Mucosa of descending colon (tissue), 3 donors: ENCODE data around the gene GTSF1L. TPM values are rescaled to one million over a fixed set of nuclear protein-coding genes. Genes with fewer than 3 reads are reported as not detected.

Source experiments
- ATAC-seq: fragments of 200-7000 bp; cut with Tn5 transposase; one replicate; pipeline ENCODE4 v1.9.1; 2020; ENCODE audit warnings: mild to moderate bottlenecking, moderate library complexity
- DNase-seq, 3 donors: peaks; one replicate each; pipeline ENCODE4 v3.0.0-alpha.2; 2020
- H3K36me3 ChIP-seq: fragments of 200-600 bp; one replicate; pipeline ENCODE4 v1.8.0; 2021; ENCODE audit warnings: low read depth, mild to moderate bottlenecking
- H3K4me1 ChIP-seq: fragments of 200-600 bp; one replicate; pipeline ENCODE4 v1.8.0; 2021; ENCODE audit warnings: low read depth, mild to moderate bottlenecking
- H3K4me3 ChIP-seq: fragments of 200-600 bp; one replicate; pipeline ENCODE4 v1.8.0; 2021; ENCODE audit warnings: mild to moderate bottlenecking
- H3K9me3 ChIP-seq: fragments of 200-600 bp; one replicate; pipeline ENCODE4 v1.8.0; 2021; ENCODE audit warnings: mild to moderate bottlenecking
- CTCF ChIP-seq: fragments of 200-600 bp; IDR thresholded peaks from one replicate; pipeline ENCODE4 v1.8.0; 2022; ENCODE audit warnings: antibody characterized with exemption, mild to moderate bottlenecking
- intact Hi-C, 2 donors: fragments of 100-400 bp; cut with DNase I in 1 of 2; cut with micrococcal nuclease in 1 of 2; formaldehyde crosslinking; loops; one replicate each; pipeline versions ENCODE4 v1.11.0 to v1.11.1; 2022; cut with DNase I, micrococcal nuclease
- total RNA-seq, 3 donors: library from RNA; stranded (reverse); fragmentation: NEBNext Ultra II Directional in 2 of 3; extraction: Animal tissue kit (Norgen Biotek cat#: 25700) in 2 of 3; gene quantifications; one replicate each; pipeline versions ENCODE4 v1.2.1 to v1.2.4, GENCODE V29; 2021 to 2023
- donor health status: DM: no; HTN: no; CAD: no; lungs with moderate emphysema.
- donor health status: DM: no; HTN: no; CAD: no.
- donor health status: DM: no; HTN: yes; CAD: no.

Gene GTSF1L
- total RNA-seq, 3 donors from 2014 or later = not detected

DNA sequence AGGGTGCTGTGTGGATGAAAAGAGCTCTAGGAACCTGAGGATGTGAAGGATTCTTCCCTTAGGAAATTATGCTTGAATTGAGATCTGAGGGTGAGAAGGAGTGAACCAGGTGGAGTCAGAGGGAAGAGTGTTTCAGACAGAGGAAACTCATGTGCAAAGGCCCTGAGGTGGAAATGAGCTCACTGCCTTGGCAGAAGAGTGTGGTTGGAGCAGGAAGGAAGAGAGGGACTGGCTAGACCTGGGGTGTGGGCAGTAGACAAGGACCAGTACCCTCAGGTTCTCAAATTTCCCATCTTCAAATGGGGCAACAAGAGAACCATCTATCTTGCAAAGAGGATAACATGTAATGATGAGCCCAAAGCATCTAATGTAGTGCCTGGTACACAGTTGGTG lies 24.0 kb upstream of the GTSF1L start:
- H3K4me1 ChIP-seq = no peaks in the 10 kb centered on the region
- no peaks in the 10 kb centered on the region for H3K36me3 ChIP-seq
- no peak overlapping the region for H3K4me3 ChIP-seq
- DNase-seq = no peak
- no peak for TF ChIP-seq CTCF
- ATAC-seq = no peak
- no peaks in the 10 kb centered on the region for H3K9me3 ChIP-seq
- intact Hi-C loops = no loop called here

GRCh38 chr20:43749734-43750294 lies 23.0 kb upstream of the GTSF1L start:
- Histone ChIP-seq H3K4me1 (no peaks in the 10 kb centered on the region), H3K4me3 (no peak overlapping the region), H3K9me3 (no peaks in the 10 kb centered on the region), H3K36me3 (no peaks in the 10 kb centered on the region)
- DNase-seq (peak; percentile 82 to 90 (median 87)), ATAC-seq (peak; percentile 92)
- TF ChIP-seq CTCF = peak; percentile 100
- intact Hi-C loops = loop anchor here (2.0 to 5.0 kb wide), 2 partner anchors 331 to 332 kb away; no protein-coding TSS in a partner anchor

DNA sequence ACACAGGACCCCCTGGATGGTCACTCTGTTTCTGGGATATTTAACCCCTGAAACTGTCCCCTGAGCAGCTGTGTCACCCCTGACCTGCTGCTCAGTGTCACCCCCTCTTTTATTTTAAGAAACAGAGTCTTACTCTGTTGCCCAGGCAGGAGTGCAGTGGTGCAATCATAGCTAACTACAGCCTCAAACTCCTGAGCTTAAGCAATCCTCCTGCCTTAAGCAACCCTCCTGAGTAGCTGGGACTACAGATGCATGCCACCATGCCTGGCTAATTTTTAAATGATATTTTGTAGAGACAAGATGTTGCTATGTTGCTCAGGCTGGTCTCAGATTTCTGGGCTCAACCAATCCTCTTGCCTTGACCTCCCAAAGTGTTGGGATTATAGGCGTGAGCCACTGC lies 21.5 kb upstream of the GTSF1L start:
- no peaks in the 10 kb centered on the region for H3K36me3 ChIP-seq
- intact Hi-C loops = loop anchor here (2.0 to 5.0 kb wide), 2 partner anchors 333 to 334 kb away; no protein-coding TSS in a partner anchor
- no peak for TF ChIP-seq CTCF
- no peak for DNase-seq
- H3K9me3 ChIP-seq = no peaks in the 10 kb centered on the region
- no peak for ATAC-seq
- H3K4me1 ChIP-seq = no peaks in the 10 kb centered on the region
- H3K4me3 ChIP-seq = no peak overlapping the region

DNA sequence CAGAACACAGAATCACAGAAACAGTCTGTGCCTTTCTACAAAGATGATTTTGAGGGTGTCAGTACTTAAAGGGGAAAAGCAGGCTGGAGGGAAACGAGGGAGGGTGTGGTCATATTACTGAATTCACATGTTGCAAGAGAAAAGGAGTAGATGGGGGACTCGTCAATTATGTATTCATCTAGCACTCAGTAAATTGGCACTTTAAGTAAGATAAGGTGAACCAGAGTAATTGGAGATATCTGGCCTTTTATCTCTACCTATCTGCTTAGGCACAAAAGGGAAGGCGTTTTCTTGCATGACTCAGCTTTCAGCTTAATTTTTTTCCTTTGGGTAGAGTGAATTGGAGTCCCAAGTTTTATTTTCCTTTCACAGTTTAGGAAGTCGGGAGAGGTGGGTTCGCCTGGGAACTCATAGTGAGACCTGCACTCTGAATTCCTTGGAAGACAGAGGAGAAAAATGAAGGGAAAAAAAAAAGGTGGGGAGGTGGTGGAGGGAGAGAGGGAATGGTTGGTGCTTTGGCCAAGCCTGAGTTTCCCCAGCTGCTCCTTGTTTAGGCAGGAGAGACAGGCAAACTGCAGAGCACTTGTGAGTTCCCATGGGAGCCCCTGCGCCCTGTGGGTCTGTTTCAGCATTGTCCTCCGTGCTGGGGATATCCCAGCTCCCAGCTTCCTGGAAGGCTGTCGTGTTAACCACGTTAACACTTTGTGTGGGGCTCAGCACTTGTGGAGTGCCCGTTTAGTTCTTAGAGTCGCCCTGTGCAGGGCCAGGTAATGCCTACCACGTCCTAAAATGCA lies 19.7 kb upstream of the GTSF1L start:
- no peaks in the 10 kb centered on the region for H3K36me3 ChIP-seq
- H3K9me3 ChIP-seq = no peaks in the 10 kb centered on the region
- no peak for ATAC-seq
- no peaks in the 10 kb centered on the region for H3K4me1 ChIP-seq
- no peak overlapping the region for H3K4me3 ChIP-seq
- TF ChIP-seq CTCF = no peak
- intact Hi-C loops = loop anchor here in 1 of 2 donors (5.0 kb wide), 1 partner anchor 336 kb away; no protein-coding TSS in a partner anchor
- no peak for DNase-seq

- TF ChIP-seq CTCF = no peak
- intact Hi-C loops = loop anchor here in 1 of 2 donors (5.0 kb wide), 1 partner anchor 337 kb away; no protein-coding TSS in a partner anchor
- peak in 1 of 3 donors; percentile 48 for DNase-seq
Measured at GRCh38 chr20:43744966-43745730, 18.3 kb upstream of the GTSF1L start.

More at GRCh38 chr20:43744966-43745730, 18.3 kb upstream of the GTSF1L start:
- Histone ChIP-seq H3K9me3 (no peaks in the 10 kb centered on the region), H3K36me3 (no peaks in the 10 kb centered on the region), H3K4me3 (no peak overlapping the region), H3K4me1 (no peaks in the 10 kb centered on the region)
- no peak for ATAC-seq
